SK-N-SH treated with all-trans-retinoic acid at 6 μM for 48 hours (cell line): ENCODE data around the gene RCOR2.

Experiments
- ATAC-seq: fragments of 200-7000 bp; cut with Tn5 transposase; 3 replicates; pipeline ENCODE4 v1.9.1; 2020; ENCODE audit warnings: mild to moderate bottlenecking, moderate library complexity
- BACH2 ChIP-seq: fragments of 250-450 bp; sonication (Bioruptor Pico); IDR thresholded peaks from 2 replicates; pipeline ENCODE4 v1.9.0; 2021; ENCODE audit warnings: mild to moderate bottlenecking, borderline replicate concordance
- CREB5 ChIP-seq: fragments of 250-450 bp; sonication (Bioruptor Pico); IDR thresholded peaks from 2 replicates; pipeline ENCODE4 v1.5.1; 2020; ENCODE audit warnings: low read depth, mild to moderate bottlenecking, moderate library complexity
- CSDC2 ChIP-seq: fragments of 250-450 bp; sonication (Bioruptor Pico); IDR thresholded peaks from 2 replicates; pipeline ENCODE4 v1.5.0; 2020; ENCODE audit warnings: mild to moderate bottlenecking, moderate library complexity
- GLIS3 ChIP-seq: fragments of 250-450 bp; sonication (Bioruptor Pico); IDR thresholded peaks from 2 replicates; pipeline ENCODE4 v1.5.0; 2020; ENCODE audit warnings: mild to moderate bottlenecking, moderate library complexity
- ISL1 ChIP-seq: fragments of 250-450 bp; sonication (Bioruptor Pico); IDR thresholded peaks from 2 replicates; pipeline ENCODE4 v2.1.2; 2022; ENCODE audit warnings: mild to moderate bottlenecking, moderate library complexity
- OSR1 ChIP-seq: fragments of 250-450 bp; sonication (Bioruptor Pico); IDR thresholded peaks from 2 replicates; pipeline ENCODE4 v1.8.0; 2022; ENCODE audit warnings: moderate library complexity, mild to moderate bottlenecking, inconsistent platforms
- PPARA ChIP-seq: fragments of 250-450 bp; sonication (Bioruptor Pico); IDR thresholded peaks from 2 replicates; pipeline ENCODE4 v1.5.0; 2020; ENCODE audit warnings: mild to moderate bottlenecking, borderline replicate concordance
- RARB ChIP-seq: fragments of 250-450 bp; sonication (Bioruptor Pico); IDR thresholded peaks from 2 replicates; pipeline ENCODE4 v1.8.0; 2021; ENCODE audit warnings: mild to moderate bottlenecking, moderate library complexity
- SNAI2 ChIP-seq: fragments of 250-450 bp; sonication (Bioruptor Pico); IDR thresholded peaks from 2 replicates; pipeline ENCODE4 v1.5.0; 2020; ENCODE audit warnings: mild to moderate bottlenecking, moderate library complexity
- TCF4 ChIP-seq: fragments of 250-450 bp; sonication (Bioruptor Pico); IDR thresholded peaks from 2 replicates; pipeline ENCODE4 v1.8.0; 2021; ENCODE audit warnings: mild to moderate bottlenecking, moderate library complexity, borderline replicate concordance
- TOX ChIP-seq: fragments of 250-450 bp; sonication (Bioruptor Pico); IDR thresholded peaks from 2 replicates; pipeline ENCODE4 v1.8.0; 2021; ENCODE audit warnings: mild to moderate bottlenecking, moderate library complexity, borderline replicate concordance
- ZC3H10 ChIP-seq: fragments of 250-450 bp; sonication (Bioruptor Pico); IDR thresholded peaks from 2 replicates; pipeline ENCODE4 v1.5.1; 2021; ENCODE audit warnings: mild to moderate bottlenecking, moderate library complexity
- ZFP3 ChIP-seq: fragments of 250-450 bp; sonication (Bioruptor Pico); IDR thresholded peaks from 2 replicates; pipeline ENCODE4 v1.5.0; 2020; ENCODE audit warnings: mild to moderate bottlenecking, moderate library complexity
- ZFP30 ChIP-seq: fragments of 450-650 bp; formaldehyde crosslinking; IDR thresholded peaks from 2 replicates; pipeline ENCODE4 v1.5.0; 2022; ENCODE audit warnings: mild to moderate bottlenecking, moderate library complexity
- ZNF565 ChIP-seq: fragments of 450-650 bp; formaldehyde crosslinking; conservative IDR thresholded peaks from 2 replicates; pipeline ENCODE4 v1.5.0; 2020; ENCODE audit warnings: low read depth, mild to moderate bottlenecking, moderate library complexity
- ZNF70 ChIP-seq: fragments of 450-650 bp; formaldehyde crosslinking; IDR thresholded peaks from 2 replicates; pipeline ENCODE4 v1.5.0; 2020; ENCODE audit warnings: mild to moderate bottlenecking, moderate library complexity
- ZNF8 ChIP-seq: fragments of 450-650 bp; formaldehyde crosslinking; IDR thresholded peaks from 2 replicates; pipeline ENCODE4 v1.5.0; 2020; ENCODE audit warnings: mild to moderate bottlenecking, moderate library complexity
- TF ChIP-seq, protein P1 (sequence below): fragments of 250-450 bp; sonication (Bioruptor Pico); IDR thresholded peaks from 2 replicates; pipeline ENCODE4 v1.5.0; 2020; ENCODE audit warnings: mild to moderate bottlenecking, moderate library complexity
- TF ChIP-seq, protein P2 (sequence below): fragments of 250-450 bp; sonication (Bioruptor Pico); IDR thresholded peaks from 2 replicates; pipeline ENCODE4 v1.8.0; 2020; ENCODE audit warnings: mild to moderate bottlenecking, moderate library complexity, borderline replicate concordance
- TF ChIP-seq, protein P3 (sequence below): fragments of 250-450 bp; sonication (Bioruptor Pico); IDR thresholded peaks from 2 replicates; pipeline ENCODE4 v1.8.0; 2021; ENCODE audit warnings: low read depth, mild to moderate bottlenecking, moderate library complexity, borderline replicate concordance
- TF ChIP-seq, protein P4 (sequence below): fragments of 250-450 bp; sonication (Bioruptor Pico); IDR thresholded peaks from 2 replicates; pipeline ENCODE4 v1.5.1; 2021; ENCODE audit warnings: mild to moderate bottlenecking, moderate library complexity

Gene RCOR2

DNA sequence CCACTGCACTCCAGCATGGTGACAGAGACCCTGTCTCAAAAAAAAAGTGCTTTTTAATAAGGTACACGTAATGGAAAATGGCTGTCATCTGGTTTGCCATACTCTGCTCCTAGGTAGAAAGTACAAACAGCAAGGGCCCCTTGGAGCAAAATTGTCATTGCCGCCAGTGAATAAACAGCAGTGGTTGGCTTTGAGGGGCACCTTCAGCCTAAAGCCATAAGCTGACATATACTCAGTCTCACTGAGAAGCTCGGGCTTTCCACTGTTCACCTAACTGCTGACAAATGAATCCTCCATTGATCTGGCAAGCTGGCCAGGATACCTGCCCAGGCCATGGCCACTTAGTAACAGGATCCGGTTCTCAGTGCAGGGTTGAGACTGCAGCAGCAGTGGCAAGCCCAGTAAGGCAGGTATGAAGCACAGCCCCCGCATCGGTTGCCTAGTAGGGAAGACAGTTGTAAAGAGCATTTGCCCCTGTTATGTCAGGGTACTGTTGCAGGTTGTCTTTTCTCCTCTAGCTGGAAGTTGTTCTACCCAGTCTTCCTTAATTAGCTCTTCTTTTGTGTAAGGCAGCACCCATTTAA is 39.2 kb downstream of the RCOR2 start:
- no peak for ATAC-seq
- no peak for TF ChIP-seq CREB5 (CRISPR knock-in tag)
- TF ChIP-seq GLIS3 (CRISPR knock-in tag), result no peak
- TF ChIP-seq ZFP3 (CRISPR knock-in tag), result no peak
- no peak for TF ChIP-seq OSR1
- TF ChIP-seq, protein P1, sequence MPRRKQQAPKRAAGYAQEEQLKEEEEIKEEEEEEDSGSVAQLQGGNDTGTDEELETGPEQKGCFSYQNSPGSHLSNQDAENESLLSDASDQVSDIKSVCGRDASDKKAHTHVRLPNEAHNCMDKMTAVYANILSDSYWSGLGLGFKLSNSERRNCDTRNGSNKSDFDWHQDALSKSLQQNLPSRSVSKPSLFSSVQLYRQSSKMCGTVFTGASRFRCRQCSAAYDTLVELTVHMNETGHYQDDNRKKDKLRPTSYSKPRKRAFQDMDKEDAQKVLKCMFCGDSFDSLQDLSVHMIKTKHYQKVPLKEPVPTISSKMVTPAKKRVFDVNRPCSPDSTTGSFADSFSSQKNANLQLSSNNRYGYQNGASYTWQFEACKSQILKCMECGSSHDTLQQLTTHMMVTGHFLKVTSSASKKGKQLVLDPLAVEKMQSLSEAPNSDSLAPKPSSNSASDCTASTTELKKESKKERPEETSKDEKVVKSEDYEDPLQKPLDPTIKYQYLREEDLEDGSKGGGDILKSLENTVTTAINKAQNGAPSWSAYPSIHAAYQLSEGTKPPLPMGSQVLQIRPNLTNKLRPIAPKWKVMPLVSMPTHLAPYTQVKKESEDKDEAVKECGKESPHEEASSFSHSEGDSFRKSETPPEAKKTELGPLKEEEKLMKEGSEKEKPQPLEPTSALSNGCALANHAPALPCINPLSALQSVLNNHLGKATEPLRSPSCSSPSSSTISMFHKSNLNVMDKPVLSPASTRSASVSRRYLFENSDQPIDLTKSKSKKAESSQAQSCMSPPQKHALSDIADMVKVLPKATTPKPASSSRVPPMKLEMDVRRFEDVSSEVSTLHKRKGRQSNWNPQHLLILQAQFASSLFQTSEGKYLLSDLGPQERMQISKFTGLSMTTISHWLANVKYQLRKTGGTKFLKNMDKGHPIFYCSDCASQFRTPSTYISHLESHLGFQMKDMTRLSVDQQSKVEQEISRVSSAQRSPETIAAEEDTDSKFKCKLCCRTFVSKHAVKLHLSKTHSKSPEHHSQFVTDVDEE, result no peak
- TF ChIP-seq, protein P2, sequence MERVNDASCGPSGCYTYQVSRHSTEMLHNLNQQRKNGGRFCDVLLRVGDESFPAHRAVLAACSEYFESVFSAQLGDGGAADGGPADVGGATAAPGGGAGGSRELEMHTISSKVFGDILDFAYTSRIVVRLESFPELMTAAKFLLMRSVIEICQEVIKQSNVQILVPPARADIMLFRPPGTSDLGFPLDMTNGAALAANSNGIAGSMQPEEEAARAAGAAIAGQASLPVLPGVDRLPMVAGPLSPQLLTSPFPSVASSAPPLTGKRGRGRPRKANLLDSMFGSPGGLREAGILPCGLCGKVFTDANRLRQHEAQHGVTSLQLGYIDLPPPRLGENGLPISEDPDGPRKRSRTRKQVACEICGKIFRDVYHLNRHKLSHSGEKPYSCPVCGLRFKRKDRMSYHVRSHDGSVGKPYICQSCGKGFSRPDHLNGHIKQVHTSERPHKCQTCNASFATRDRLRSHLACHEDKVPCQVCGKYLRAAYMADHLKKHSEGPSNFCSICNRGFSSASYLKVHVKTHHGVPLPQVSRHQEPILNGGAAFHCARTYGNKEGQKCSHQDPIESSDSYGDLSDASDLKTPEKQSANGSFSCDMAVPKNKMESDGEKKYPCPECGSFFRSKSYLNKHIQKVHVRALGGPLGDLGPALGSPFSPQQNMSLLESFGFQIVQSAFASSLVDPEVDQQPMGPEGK (CRISPR knock-in tag), result no peak
- no peak for TF ChIP-seq TCF4 (CRISPR knock-in tag)
- no peak for TF ChIP-seq SNAI2 (CRISPR knock-in tag)
- TF ChIP-seq ISL1 (CRISPR knock-in tag), result no peak
- TF ChIP-seq ZFP30 (CRISPR knock-in tag), result no peak
- TF ChIP-seq RARB (CRISPR knock-in tag), result no peak
- TF ChIP-seq ZC3H10, result no peak
- no peak for TF ChIP-seq ZNF8 (CRISPR knock-in tag)
- TF ChIP-seq TOX (CRISPR knock-in tag), result no peak
- no peak for TF ChIP-seq ZNF70 (CRISPR knock-in tag)

GRCh38 chr11:63876616-63877015 is 40.3 kb downstream of the RCOR2 start:
- TF ChIP-seq ZC3H10 (no peak), ZNF8 (CRISPR knock-in tag) (no peak), GLIS3 (CRISPR knock-in tag) (no peak), RARB (CRISPR knock-in tag) (no peak), CREB5 (CRISPR knock-in tag) (no peak), PPARA (CRISPR knock-in tag) (no peak), SNAI2 (CRISPR knock-in tag) (no peak), TCF4 (CRISPR knock-in tag) (no peak), CSDC2 (no peak), ZNF565 (CRISPR knock-in tag) (no peak), TOX (CRISPR knock-in tag) (no peak), ZFP3 (CRISPR knock-in tag) (no peak), BACH2 (no peak), ISL1 (CRISPR knock-in tag) (no peak)
- TF ChIP-seq, protein P1, result no peak
- TF ChIP-seq, protein P3, sequence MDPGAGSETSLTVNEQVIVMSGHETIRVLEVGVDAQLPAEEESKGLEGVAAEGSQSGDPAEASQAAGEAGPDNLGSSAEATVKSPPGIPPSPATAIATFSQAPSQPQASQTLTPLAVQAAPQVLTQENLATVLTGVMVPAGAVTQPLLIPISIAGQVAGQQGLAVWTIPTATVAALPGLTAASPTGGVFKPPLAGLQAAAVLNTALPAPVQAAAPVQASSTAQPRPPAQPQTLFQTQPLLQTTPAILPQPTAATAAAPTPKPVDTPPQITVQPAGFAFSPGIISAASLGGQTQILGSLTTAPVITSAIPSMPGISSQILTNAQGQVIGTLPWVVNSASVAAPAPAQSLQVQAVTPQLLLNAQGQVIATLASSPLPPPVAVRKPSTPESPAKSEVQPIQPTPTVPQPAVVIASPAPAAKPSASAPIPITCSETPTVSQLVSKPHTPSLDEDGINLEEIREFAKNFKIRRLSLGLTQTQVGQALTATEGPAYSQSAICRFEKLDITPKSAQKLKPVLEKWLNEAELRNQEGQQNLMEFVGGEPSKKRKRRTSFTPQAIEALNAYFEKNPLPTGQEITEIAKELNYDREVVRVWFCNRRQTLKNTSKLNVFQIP (CRISPR knock-in tag), result no peak
- TF ChIP-seq, protein P4, sequence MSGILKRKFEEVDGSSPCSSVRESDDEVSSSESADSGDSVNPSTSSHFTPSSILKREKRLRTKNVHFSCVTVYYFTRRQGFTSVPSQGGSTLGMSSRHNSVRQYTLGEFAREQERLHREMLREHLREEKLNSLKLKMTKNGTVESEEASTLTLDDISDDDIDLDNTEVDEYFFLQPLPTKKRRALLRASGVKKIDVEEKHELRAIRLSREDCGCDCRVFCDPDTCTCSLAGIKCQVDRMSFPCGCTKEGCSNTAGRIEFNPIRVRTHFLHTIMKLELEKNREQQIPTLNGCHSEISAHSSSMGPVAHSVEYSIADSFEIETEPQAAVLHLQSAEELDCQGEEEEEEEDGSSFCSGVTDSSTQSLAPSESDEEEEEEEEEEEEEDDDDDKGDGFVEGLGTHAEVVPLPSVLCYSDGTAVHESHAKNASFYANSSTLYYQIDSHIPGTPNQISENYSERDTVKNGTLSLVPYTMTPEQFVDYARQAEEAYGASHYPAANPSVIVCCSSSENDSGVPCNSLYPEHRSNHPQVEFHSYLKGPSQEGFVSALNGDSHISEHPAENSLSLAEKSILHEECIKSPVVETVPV (CRISPR knock-in tag), result no peak
- TF ChIP-seq, all 23 proteins: peak for 0
- ATAC-seq, result no peak
